Neural progenitor cell (in vitro differentiated cells): ENCODE measurements around the gene MYL7.

Experiments
- CTCF ChIP-seq: fragments of 200-600 bp; sonication (generic); IDR thresholded peaks from 2 replicates; pipeline ENCODE4 v1.5.1; 2017; ENCODE audit warnings: antibody characterized with exemption, mild to moderate bottlenecking
- EZH2 ChIP-seq: fragments of 200-600 bp; sonication (generic); IDR thresholded peaks from 2 replicates; pipeline ENCODE4 v1.6.1; 2017; ENCODE audit warnings: antibody characterized with exemption, mild to moderate bottlenecking, moderate library complexity

GRCh38 chr7:44184206-44184872 is 43.2 kb upstream of the MYL7 start:
- TF ChIP-seq CTCF (no peak), EZH2 (no peak)
